AG09319 (cell line): ENCODE measurements around the gene CD177.
"Not testable (repeated sequence)": the region's sequence is repeated elsewhere in the genome, so short reads cannot be mapped to it uniquely, and the experiment has no call there.

Experiments used
- DNase-seq: peaks from one replicate; pipeline ENCODE4 v3.0.0-alpha.2; 2010; ENCODE audit warnings: low read depth; ENCODE audit errors: extremely low read depth
- TF ChIP-seq, protein P1 (sequence below): IDR thresholded peaks from 2 replicates; pipeline ENCODE4 v1.5.1; 2011; ENCODE audit warnings: low read depth, mild to moderate bottlenecking, inconsistent platforms, low read length, moderate library complexity

CD177 gene

DNA sequence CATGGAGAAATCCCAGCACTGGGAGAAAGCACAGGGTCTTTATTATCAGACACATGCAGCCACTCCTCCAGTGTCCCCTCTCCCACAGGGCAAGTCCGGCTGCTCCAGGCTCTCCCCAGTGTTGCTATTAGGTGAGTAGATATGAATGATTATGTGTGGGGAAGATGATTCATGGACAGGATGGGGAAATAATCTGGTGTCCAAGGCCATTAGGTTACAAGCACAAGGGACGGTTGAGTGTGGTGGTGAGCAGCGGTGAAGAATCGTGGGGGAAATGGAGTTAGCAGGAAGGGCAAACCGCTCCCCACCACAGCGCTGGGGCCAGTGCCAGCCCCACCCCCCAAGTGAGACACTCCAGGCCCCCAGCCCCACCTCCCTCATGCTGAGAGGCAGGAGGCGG is 19.0 kb downstream of the CD177 start:
- TF ChIP-seq, protein P1, sequence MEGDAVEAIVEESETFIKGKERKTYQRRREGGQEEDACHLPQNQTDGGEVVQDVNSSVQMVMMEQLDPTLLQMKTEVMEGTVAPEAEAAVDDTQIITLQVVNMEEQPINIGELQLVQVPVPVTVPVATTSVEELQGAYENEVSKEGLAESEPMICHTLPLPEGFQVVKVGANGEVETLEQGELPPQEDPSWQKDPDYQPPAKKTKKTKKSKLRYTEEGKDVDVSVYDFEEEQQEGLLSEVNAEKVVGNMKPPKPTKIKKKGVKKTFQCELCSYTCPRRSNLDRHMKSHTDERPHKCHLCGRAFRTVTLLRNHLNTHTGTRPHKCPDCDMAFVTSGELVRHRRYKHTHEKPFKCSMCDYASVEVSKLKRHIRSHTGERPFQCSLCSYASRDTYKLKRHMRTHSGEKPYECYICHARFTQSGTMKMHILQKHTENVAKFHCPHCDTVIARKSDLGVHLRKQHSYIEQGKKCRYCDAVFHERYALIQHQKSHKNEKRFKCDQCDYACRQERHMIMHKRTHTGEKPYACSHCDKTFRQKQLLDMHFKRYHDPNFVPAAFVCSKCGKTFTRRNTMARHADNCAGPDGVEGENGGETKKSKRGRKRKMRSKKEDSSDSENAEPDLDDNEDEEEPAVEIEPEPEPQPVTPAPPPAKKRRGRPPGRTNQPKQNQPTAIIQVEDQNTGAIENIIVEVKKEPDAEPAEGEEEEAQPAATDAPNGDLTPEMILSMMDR: no peak

DNA sequence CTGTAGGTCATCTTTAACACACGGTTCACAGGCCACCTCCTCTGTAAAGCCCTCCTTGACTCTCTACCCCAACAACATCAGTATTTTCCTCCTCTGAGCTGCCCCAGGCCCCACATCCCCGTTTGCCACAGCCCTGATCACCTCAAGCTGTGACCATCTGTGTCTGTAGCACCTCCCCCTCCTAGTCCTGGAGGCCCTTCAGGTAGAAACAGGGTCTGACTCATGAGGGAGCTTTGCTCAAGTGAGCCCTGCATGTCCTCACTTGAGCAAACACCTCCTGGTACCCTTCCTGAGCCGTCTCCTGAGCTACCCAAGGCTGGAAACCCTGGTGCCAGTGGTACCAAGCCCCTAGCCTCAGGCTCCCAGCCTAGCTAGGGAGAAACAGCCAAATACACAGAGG is 24.1 kb downstream of the CD177 start:
- DNase-seq: not testable (repeated sequence)

More for the DNA sequence above, 19.0 kb downstream of the CD177 start:
- no peak for DNase-seq

DNA sequence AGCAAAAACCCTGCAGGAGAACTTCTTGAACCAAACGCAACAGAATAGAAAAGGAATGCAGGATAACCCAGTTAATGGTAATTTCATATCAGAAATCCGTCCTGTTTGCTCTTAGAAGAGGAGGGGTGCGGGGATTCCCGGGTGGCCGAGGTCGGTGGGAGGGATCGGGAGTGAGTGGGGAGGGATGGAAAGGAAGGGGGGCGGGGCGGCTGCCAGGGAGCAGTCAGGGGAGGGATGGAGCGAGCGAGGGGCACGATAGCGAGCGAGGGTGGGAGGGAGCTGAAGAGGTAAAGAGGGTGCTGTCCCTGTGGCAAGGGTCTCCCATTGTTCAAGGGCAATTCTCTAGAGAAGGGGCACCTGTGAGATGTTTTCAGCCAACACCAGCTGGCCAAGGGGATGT is 26.5 kb downstream of the CD177 start:
- DNase-seq: no peak
- TF ChIP-seq, protein P1: no peak

GRCh38 chr19:43380771-43381386 is 27.4 kb downstream of the CD177 start:
- TF ChIP-seq, protein P1: no peak
- no peak for DNase-seq

DNA sequence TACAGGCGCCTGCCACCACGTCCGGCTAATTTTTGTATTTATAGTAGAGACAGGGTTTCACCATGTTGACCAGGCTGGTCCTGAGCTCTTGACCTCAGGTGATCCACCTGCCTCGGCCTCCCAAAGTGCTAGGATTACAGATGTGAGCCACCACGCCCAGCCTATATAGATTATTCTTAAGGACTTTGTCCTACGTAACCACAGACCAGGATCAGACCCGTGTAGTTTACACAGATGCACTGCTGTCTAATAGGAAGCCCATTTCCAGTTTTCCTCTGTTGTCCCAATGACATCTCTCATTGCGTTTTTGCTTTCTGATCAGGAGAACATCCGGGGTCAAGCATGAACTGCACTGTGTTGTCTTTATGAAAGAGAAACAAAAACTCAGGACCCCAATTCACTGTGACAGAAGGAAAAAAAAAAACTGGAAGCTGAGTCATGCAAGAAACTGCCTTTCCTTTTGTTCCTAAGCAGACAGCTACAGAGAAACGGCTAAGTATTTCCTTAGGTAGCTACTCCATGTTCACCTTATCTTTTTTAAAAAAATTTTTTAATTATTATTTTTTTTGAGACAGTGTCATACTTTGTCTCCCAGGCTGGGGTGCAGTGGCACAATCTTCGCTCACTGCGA is 29.2 kb downstream of the CD177 start:
- not testable (repeated sequence) for DNase-seq

GRCh38 chr19:43383254-43383653 is 29.8 kb downstream of the CD177 start:
- DNase-seq: not testable (repeated sequence)

DNA sequence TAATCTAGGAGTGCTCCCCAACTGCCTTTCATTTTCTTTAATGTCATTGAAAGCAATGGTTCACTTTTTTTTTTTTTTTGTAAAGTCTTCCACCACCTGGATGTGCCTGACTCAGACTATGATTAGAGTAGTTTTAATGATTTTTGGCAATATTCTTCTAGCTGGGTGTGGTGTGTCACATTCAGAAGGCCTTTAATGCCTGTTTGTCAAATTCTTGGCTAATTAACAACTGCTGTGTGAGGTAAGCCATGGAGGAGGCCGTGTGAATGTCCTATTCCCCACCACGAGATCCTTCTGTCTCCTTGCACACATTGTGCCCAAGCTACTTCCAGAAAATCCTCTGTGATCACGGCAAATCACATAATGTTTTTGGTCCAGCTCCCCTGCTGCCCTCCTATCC is 30.3 kb downstream of the CD177 start:
- DNase-seq: not testable (repeated sequence)

DNA sequence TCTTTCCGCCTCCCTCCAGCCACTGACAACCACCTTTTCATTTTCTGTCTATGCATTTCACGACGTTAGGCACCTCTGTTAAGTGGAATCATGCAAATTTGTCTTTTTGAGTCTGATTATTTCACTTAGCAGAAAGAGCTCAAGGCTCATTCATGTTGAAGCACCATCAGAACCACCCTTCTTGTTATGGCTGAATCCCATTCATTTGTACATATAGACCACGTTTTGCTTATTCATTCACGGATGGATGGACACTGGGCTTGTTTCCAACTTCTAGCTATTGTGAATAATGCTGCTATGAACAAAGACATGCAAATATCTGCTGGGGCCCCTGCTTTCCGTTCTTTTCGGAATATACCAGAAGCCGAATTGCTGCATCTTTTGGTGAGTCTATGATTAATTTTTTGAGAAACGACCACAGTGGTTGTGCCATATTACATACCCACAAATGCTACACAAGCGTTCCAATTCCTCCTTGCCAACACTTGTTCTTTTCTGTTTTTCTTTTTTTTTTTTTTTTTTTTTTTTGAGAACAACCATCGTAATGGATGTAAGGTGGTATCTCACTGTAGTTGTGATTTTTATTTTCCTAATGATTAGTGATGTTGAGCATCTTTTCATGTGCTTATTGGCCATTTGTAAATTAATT is 37.5 kb downstream of the CD177 start:
- DNase-seq: not testable (repeated sequence)

GRCh38 chr19:43391552-43391935 is 38.1 kb downstream of the CD177 start:
- not testable (repeated sequence) for DNase-seq

GRCh38 chr19:43393501-43393900 is 40.0 kb downstream of the CD177 start:
- DNase-seq: not testable (repeated sequence)

DNA sequence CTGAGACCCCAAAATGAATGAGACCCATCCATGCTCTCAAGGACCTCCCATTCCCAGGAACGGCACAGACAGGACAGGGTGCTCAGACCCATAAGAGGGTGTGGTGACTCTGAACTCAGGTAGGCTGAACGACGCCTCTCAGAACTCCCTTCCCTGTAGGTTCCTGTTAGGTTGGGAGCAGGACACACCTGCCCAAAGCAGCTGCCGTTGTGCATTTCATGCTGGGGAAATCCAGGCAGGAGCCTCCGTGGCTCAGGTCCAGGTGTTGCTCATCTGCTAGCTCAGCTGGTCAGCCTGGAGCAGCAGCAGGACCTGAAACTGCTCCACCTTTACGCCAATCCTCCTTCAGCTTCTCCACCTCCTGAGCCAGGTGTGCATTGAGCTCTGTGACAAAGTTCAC is 42.1 kb downstream of the CD177 start:
- DNase-seq: no peak
- TF ChIP-seq, protein P1: no peak
